HFF-Myc (cell line): Measurements from ENCODE around the gene FTH1.

Source experiments
- DNase-seq: peaks from one replicate; pipeline ENCODE4 v3.0.0-alpha.2; 2011; ENCODE audit warnings: low read depth; ENCODE audit errors: extremely low read depth
- H3K4me3 ChIP-seq: replicated peaks from 2 replicates; pipeline ENCODE4 v1.5.1; 2011; ENCODE audit warnings: low read depth, mild to moderate bottlenecking, control low read depth, low read length
- TF ChIP-seq, protein P1 (sequence below): IDR thresholded peaks from 2 replicates; pipeline ENCODE4 v1.5.1; 2012; ENCODE audit warnings: mild to moderate bottlenecking, low read depth, low read length, control low read depth; ENCODE audit errors: missing control alignments

The FTH1 gene

DNA sequence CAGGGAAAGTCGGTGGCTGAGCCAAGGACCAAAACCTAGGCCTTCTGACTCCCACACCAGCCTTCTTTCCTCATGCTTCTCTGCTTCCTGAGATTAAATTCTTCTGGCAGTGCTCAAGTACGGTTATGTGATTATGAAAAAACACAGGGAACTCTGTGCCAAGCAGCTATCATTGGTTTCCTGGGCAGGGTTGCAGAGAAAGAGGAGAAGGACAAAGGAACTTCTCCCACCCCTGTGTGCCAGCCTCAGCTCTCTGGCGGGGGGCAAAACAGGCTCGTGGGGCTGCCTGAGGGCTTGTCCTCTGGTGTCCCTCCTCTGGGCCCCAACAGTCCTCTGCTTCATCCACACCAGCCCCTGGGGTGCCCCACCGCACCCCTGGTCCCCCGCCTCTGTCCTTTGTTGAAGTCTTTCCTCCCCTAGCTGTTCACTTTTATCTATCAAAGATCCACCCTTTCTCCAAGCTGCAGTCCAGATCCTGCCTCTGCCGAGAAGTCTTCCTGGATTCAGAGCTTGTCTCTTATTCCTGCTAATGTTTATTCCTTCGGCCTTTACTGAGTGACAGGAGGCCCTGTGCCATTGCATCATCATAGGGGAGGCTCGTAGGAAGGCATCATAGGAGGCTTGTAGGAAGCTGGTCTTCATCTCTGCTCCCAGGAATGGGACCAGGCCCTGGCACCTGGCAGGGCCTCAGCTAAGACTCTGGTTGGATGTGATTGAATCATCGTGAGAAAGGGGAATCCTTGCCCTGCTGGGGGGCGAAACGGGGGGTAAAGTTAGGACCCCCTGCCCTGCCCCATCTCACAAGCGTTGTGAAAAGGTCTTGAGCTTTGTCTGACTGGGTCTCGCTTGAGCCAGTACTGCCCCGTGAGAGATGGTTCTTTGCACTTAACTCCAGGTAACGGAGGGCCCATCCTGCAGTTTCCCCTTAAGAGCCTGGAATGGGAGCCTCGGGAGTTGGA lies 11.5 kb upstream of the FTH1 start:
- H3K4me3 ChIP-seq, result no peak overlapping the region
- DNase-seq, result no peak
- TF ChIP-seq, protein P1, sequence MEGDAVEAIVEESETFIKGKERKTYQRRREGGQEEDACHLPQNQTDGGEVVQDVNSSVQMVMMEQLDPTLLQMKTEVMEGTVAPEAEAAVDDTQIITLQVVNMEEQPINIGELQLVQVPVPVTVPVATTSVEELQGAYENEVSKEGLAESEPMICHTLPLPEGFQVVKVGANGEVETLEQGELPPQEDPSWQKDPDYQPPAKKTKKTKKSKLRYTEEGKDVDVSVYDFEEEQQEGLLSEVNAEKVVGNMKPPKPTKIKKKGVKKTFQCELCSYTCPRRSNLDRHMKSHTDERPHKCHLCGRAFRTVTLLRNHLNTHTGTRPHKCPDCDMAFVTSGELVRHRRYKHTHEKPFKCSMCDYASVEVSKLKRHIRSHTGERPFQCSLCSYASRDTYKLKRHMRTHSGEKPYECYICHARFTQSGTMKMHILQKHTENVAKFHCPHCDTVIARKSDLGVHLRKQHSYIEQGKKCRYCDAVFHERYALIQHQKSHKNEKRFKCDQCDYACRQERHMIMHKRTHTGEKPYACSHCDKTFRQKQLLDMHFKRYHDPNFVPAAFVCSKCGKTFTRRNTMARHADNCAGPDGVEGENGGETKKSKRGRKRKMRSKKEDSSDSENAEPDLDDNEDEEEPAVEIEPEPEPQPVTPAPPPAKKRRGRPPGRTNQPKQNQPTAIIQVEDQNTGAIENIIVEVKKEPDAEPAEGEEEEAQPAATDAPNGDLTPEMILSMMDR, result no peak

DNA sequence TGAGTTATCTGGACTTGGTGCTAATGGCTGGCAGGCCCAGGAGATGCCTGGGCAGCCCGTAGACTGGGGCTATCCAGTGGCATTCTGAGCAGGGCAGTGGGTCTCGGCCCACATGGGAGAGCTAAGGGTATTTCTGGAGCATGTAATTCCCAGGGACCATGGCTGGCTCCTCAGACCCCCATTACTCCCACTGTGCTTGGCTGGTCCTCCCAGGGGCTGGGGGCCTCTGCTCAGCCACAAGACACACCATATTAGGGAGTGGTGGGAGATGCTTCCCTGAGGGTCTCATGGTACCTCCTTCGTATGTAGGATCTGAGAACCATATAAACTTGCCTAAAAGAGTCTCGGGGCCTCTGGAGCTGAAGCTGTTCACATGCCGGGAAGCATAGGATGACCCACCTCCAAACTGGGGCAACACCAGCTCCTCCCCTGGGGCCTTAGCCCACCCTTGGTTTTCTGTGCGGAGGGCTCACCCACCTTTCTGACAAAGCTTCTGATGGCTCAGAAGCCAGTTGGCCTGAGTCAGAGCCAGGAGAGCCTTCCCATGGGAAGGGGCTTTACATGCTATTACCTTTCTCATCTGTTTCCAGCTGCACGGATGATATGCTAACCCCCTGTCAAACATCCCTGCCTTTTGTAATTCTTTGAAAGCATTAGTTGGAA lies 9.5 kb upstream of the FTH1 start:
- H3K4me3 ChIP-seq, result no peak overlapping the region
- TF ChIP-seq, protein P1, result no peak
- DNase-seq, result no peak

DNA sequence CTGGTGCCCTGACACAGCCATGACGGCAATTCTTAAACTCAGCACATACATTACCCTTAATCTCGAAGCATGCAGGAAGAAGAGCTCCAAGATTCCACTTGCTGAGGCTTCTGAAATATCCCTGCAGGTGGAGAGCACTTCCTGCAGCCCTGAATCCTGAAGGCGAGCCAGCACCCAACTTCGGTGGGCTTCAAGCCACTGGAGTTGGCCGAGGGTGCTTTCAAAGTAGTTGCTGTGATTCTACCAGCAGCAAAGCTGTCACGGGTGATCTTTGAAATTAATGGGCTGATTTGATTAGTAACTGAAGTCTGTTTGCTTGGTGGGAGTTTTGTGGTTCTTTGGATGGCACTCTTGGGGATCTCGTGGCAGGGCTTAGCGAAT lies 9.0 kb upstream of the FTH1 start:
- H3K4me3 ChIP-seq, result no peak overlapping the region
- TF ChIP-seq, protein P1, result no peak
- DNase-seq, result no peak

DNA sequence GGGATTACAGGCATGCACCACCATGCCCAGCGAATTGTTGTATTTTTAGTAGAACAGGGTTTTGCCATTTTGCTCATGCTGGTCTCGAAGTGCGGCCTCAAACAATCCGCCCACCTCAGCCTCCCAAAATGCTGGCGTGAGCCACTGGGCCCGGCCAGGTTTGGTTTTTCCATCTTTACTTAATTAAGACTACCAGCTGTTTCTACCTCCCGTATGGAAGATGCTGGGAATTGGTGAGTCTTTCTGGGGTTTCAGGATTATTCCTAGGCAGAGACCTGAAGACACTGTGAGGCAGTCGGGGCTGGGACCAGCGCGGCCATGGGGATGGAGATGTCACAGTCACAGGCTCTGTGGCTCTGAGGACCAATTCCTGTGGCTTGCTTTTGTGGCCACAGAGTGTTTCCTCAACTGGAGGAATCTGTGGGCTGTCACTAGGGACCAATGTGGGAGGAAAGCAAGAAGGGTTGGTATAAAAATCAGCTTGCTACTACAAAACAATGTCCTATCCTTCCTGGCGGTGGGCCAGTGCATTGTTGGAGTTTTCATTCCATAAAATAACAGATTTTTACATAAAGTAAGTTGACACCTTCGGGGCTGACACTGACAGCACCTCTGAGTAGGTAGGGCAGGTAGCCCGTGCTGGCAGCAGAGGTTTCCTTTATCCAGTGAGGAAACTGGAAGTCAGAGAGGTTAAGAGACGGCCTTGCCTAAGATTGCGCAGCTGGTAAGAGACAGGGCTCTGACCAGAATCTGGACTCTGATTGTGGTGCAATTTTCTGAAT lies 8.4 kb upstream of the FTH1 start:
- no peak overlapping the region for H3K4me3 ChIP-seq
- no peak for DNase-seq
- TF ChIP-seq, protein P1, result no peak

DNA sequence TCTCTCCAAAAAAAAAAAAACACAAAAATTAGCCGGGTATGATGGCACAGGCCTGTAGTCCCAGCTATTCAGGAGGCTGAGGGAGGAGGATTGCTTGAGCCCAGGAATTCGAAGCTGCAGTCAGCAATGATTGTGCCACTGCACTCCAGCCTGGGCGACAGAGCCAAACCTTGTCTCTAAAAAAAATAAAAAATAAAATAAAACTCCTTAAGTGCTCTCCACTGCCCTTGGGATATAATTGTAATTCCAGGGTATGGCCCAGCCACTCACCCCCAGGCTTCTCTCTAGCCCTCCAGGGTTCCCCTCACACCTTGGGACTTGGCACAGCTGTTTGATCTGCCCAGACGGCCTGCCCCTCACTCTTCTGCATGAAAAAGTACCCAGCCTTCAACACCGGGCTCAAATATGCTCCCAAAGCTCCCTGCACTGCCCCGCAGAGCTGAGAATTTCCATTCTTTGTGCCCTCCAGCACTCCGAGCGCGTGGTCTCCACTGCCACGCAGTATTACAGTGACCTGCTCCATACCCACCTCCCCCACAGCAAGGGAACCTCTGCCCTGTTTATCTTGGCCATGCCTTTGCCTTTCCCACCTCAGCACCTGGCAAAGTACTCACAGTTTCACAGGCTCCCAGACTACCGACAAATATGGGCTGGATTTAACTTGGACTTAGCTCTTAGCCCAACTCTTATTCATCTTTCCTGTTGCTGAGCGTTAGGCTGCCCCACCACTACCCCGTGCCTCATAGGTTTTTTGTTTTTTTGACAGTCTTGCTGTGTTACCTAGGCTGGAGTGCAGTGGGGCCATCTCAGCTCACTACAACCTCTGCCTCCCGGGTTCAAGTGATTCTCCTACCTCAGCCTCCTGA lies 7.6 kb upstream of the FTH1 start:
- TF ChIP-seq, protein P1, result no peak
- no peak for DNase-seq
- H3K4me3 ChIP-seq, result no peak overlapping the region
